Measurements from ENCODE around the gene ITPA.

- TF ChIP-seq POLR2AphosphoS5 (IDR thresholded peaks at IDR 0.05; ENCODE audit: low read depth, low read length) (no peak), RBBP5 (IDR thresholded peaks at IDR 0.05; ENCODE audit: borderline replicate concordance, low read depth, low read length) (no peak), TCF12 (IDR thresholded peaks at IDR 0.05; ENCODE audit: low read depth, low read length) (no peak), RFX5 (IDR thresholded peaks at IDR 0.05; ENCODE audit: borderline replicate concordance, low read depth, low read length) (no peak)
Observed at GRCh38 chr20:3194617-3195280, 14.5 kb upstream of the ITPA start.
